Measurements from ENCODE around the gene TRIM5. TPM values are rescaled to one million over a fixed set of nuclear protein-coding genes. Genes with fewer than 3 reads are reported as not detected.
"Not testable (repeated sequence)": the region's sequence is repeated elsewhere in the genome, so short reads cannot be mapped to it uniquely, and the experiment has no call there.

The TRIM5 gene
- total RNA-seq, 1 experiment from 2014 or later, result 51.1 TPM

DNA sequence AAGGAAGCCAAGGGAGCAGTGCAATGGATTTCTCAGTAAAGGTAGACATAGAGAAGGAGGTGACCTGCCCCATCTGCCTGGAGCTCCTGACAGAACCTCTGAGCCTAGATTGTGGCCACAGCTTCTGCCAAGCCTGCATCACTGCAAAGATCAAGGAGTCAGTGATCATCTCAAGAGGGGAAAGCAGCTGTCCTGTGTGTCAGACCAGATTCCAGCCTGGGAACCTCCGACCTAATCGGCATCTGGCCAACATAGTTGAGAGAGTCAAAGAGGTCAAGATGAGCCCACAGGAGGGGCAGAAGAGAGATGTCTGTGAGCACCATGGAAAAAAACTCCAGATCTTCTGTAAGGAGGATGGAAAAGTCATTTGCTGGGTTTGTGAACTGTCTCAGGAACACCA lies 11.3 kb upstream of the TRIM5 start:
- peaks cover 4% of the 10 kb centered on the region for H3K4me1 ChIP-seq (replicated peaks)
- H3K36me3 ChIP-seq, result peaks cover 61% of the 10 kb centered on the region
- no peak overlapping the region for H3K4me3 ChIP-seq
- H3K27me3 ChIP-seq (replicated peaks), result no peaks in the 10 kb centered on the region
- no peak for DNase-seq (ENCODE audit: low read depth in 1 of 2, low spot score in 2 of 2)
- H3K9me3 ChIP-seq (replicated peaks), result no peaks in the 10 kb centered on the region
- no peak overlapping the region for H3K27ac ChIP-seq

- Histone ChIP-seq H3K4me1 (replicated peaks) (peaks cover 4% of the 10 kb centered on the region), H3K27ac (no peak overlapping the region), H3K4me3 (no peak overlapping the region), H3K27me3 (replicated peaks) (no peaks in the 10 kb centered on the region), H3K9me3 (replicated peaks) (no peaks in the 10 kb centered on the region), H3K36me3 (peaks cover 55% of the 10 kb centered on the region)
- DNase-seq (ENCODE audit: low read depth in 1 of 2, low spot score in 2 of 2), result no peak
These were observed 10.7 kb upstream of the TRIM5 start for GRCh38 chr11:5695580-5695979.

GRCh38 chr11:5694642-5695041 lies 9.8 kb upstream of the TRIM5 start:
- H3K9me3 ChIP-seq (replicated peaks), result no peaks in the 10 kb centered on the region

DNA sequence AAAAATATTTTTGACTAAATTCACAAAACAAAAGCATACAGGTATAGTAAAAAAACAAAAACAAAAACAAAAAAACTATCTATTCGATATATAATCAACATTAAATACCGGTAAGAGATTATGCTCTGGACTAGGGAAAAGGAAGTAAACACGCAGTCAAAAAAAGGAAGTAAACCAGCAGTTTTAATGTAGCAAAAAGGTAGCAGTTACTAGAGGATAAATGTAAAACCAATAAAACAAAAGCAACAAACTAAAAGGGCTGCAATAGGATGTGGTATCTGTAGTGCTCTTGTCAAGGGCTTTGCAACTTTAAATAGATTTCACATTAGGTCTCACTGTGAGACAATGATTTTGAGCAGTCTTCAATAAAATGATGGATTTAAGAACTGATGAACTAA lies 7.1 kb upstream of the TRIM5 start:
- Histone ChIP-seq H3K36me3 (peaks cover 30% of the 10 kb centered on the region), H3K27me3 (replicated peaks) (no peaks in the 10 kb centered on the region), H3K4me1 (replicated peaks) (peaks cover 10% of the 10 kb centered on the region), H3K4me3 (no peak overlapping the region), H3K27ac (no peak overlapping the region), H3K9me3 (replicated peaks) (no peaks in the 10 kb centered on the region)
- DNase-seq (ENCODE audit: low read depth in 1 of 2, low spot score in 2 of 2), result no peak

More at GRCh38 chr11:5694642-5695041, 9.8 kb upstream of the TRIM5 start:
- no peak for DNase-seq (ENCODE audit: low read depth in 1 of 2, low spot score in 2 of 2)
- H3K4me3 ChIP-seq, result no peak overlapping the region
- peaks cover 4% of the 10 kb centered on the region for H3K4me1 ChIP-seq (replicated peaks)
- H3K27ac ChIP-seq, result no peak overlapping the region
- no peaks in the 10 kb centered on the region for H3K27me3 ChIP-seq (replicated peaks)
- peaks cover 52% of the 10 kb centered on the region for H3K36me3 ChIP-seq

- not testable (repeated sequence) for H3K27me3 ChIP-seq (replicated peaks); H3K9me3 ChIP-seq (replicated peaks); DNase-seq (ENCODE audit: low read depth in 1 of 2, low spot score in 2 of 2)
- Histone ChIP-seq H3K4me1 (replicated peaks) (peaks cover 10% of the 10 kb centered on the region), H3K4me3 (peak overlapping the region; percentile 40), H3K27ac (0 out of 2 replicates have a peak overlapping the region, but pooled peaks have one; percentile 89), H3K36me3 (peaks cover 24% of the 10 kb centered on the region)
These were observed 6.5 kb upstream of the TRIM5 start for GRCh38 chr11:5691238-5691963.

- Histone ChIP-seq H3K27ac (peak overlapping the region; percentile 89), H3K4me3 (peak overlapping the region; percentile 40), H3K36me3 (peaks cover 18% of the 10 kb centered on the region), H3K27me3 (replicated peaks) (no peaks in the 10 kb centered on the region), H3K9me3 (replicated peaks) (no peaks in the 10 kb centered on the region), H3K4me1 (replicated peaks) (peaks cover 10% of the 10 kb centered on the region)
- peak in 1 of 2 experiments; percentile 73 for DNase-seq (ENCODE audit: low read depth in 1 of 2, low spot score in 2 of 2)
These were observed 5.9 kb upstream of the TRIM5 start for GRCh38 chr11:5690736-5691135.

- H3K27ac ChIP-seq, result peak overlapping the region; percentile 89
- DNase-seq (ENCODE audit: low read depth in 1 of 2, low spot score in 2 of 2), result peak in 1 of 2 experiments; percentile 77
- H3K36me3 ChIP-seq, result peaks cover 17% of the 10 kb centered on the region
- no peaks in the 10 kb centered on the region for H3K9me3 ChIP-seq (replicated peaks)
- peaks cover 12% of the 10 kb centered on the region for H3K4me1 ChIP-seq (replicated peaks)
- no peaks in the 10 kb centered on the region for H3K27me3 ChIP-seq (replicated peaks)
- H3K4me3 ChIP-seq, result peak overlapping the region; percentile 40
These were observed 5.3 kb upstream of the TRIM5 start for GRCh38 chr11:5690216-5690615.

GRCh38 chr11:5689551-5689983 lies 4.7 kb upstream of the TRIM5 start, which contains the start of gene TRIM22:
TSS of gene TRIM22 (plus strand) at chr11:5689790. CDS start at chr11:5696233, 6,443 bp downstream.
- Histone ChIP-seq H3K36me3 (peaks cover 15% of the 10 kb centered on the region), H3K27me3 (replicated peaks) (no peaks in the 10 kb centered on the region), H3K27ac (peak within 1 kb of the TSS; percentile 89), H3K4me1 (replicated peaks) (peaks cover 14% of the 10 kb centered on the region), H3K4me3 (peak within 1 kb of the TSS; percentile 40), H3K9me3 (replicated peaks) (no peaks in the 10 kb centered on the region)
- peak; percentile 56 to 86 for DNase-seq (ENCODE audit: low read depth in 1 of 2, low spot score in 2 of 2)

DNA sequence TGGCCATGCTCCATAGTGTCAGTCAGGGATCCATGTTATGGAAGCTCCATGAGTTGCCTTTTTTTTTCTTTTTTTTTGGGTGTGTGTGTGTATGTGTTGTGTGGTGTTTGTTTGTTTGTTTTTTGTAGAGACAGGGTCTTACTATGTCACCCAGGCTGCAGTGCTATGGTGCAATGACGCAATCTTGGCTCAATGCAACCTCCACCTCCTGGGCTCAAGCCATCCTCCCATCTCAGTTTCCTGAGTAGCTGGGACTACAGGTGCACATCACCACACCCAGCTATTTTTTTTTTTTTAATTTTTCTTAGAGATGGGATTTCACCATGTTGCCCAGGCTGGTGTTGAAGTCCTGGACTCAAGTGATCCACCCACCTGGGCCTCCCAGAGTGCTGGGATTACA lies 3.6 kb upstream of the TRIM5 start:
- Histone ChIP-seq H3K36me3 (peaks cover 8% of the 10 kb centered on the region; the same call in 1 of the 2 replicates), H3K27me3 (replicated peaks) (no peaks in the 10 kb centered on the region), H3K9me3 (replicated peaks) (no peaks in the 10 kb centered on the region), H3K4me1 (replicated peaks) (peaks cover 23% of the 10 kb centered on the region), H3K27ac (no peak overlapping the region), H3K4me3 (no peak overlapping the region)
- no peak for DNase-seq (ENCODE audit: low read depth in 1 of 2, low spot score in 2 of 2)

GRCh38 chr11:5686426-5686825 lies 1.6 kb upstream of the TRIM5 start:
- Histone ChIP-seq H3K9me3 (replicated peaks) (no peaks in the 10 kb centered on the region), H3K4me3 (no peak overlapping the region), H3K27ac (no peak overlapping the region), H3K4me1 (replicated peaks) (peaks cover 20% of the 10 kb centered on the region), H3K27me3 (replicated peaks) (no peaks in the 10 kb centered on the region), H3K36me3 (peaks cover 16% of the 10 kb centered on the region)
- no peak for DNase-seq (ENCODE audit: low read depth in 1 of 2, low spot score in 2 of 2)

- no peak for DNase-seq (ENCODE audit: low read depth in 1 of 2, low spot score in 2 of 2)
- peak overlapping the region; percentile 40 for H3K4me3 ChIP-seq
- H3K27me3 ChIP-seq (replicated peaks), result no peaks in the 10 kb centered on the region
- H3K4me1 ChIP-seq (replicated peaks), result peaks cover 16% of the 10 kb centered on the region
- peak overlapping the region; percentile 96 for H3K27ac ChIP-seq
- peaks cover 39% of the 10 kb centered on the region for H3K36me3 ChIP-seq
- no peaks in the 10 kb centered on the region for H3K9me3 ChIP-seq (replicated peaks)
These were observed 733 bp downstream of the TRIM5 start for GRCh38 chr11:5684036-5684645.

DNA sequence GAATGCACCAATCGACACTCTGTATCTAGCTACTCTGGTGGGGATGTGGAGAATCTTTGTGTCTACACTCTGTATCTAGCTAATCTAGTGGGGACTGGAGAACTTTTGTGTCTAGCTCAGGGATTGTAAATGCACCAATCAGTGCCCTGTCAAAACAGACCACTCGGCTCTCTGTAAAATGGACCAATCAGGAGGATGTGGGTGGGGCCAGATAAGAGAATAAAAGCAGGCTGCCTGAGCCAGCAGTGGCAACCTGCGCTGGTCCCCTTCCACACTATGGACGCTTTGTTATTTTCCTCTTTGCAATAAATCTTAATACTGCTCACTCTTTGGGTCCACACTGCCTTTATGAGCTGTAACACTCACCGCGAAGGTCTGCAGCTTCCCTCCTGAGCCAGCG lies 1.3 kb downstream of the TRIM5 start:
- H3K9me3 ChIP-seq (replicated peaks); H3K27me3 ChIP-seq (replicated peaks); DNase-seq (ENCODE audit: low read depth in 1 of 2, low spot score in 2 of 2): not testable (repeated sequence)
- Histone ChIP-seq H3K4me3 (peak overlapping the region; percentile 40), H3K27ac (peak overlapping the region; percentile 96), H3K36me3 (peaks cover 44% of the 10 kb centered on the region), H3K4me1 (replicated peaks) (peaks cover 12% of the 10 kb centered on the region)

DNA sequence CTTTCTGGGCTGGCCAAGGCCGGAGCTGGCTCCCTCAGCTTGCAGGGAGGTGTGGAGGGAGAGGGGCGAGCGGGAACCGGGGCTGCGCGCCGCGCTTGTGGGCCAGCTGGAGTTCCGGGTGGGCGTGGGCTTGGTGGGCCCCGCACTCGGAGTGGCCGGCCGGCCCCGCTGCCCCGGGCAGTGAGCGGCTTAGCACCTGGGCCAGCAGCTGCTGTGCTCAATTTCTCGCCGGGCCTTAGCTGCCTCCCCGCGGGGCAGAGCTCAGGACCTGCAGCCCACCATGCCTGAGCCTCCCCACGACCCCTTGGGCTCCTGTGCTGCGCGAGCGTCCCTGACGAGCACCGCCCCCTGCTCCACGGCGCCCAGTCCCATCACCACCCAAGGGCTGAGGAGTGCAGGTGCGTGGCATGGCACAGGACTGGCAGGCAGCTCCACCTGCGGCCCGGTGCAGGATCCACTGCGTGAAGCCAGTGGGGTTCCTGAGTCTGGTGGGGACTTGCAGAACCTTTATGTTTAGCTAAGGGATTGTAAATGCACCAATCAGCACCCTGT lies 1.9 kb downstream of the TRIM5 start:
- not testable (repeated sequence) for H3K27me3 ChIP-seq (replicated peaks); H3K27ac ChIP-seq; DNase-seq (ENCODE audit: low read depth in 1 of 2, low spot score in 2 of 2); H3K9me3 ChIP-seq (replicated peaks); H3K4me3 ChIP-seq
- Histone ChIP-seq H3K36me3 (peaks cover 50% of the 10 kb centered on the region), H3K4me1 (replicated peaks) (peaks cover 12% of the 10 kb centered on the region)

- H3K4me1 ChIP-seq (replicated peaks), result 0 out of 2 replicates have a peak, but pooled peaks cover 9% of the 10 kb centered on the region
- H3K27me3 ChIP-seq (replicated peaks), result no peaks in the 10 kb centered on the region
- DNase-seq (ENCODE audit: low read depth in 1 of 2, low spot score in 2 of 2), result no peak
- H3K4me3 ChIP-seq, result no peak overlapping the region
- no peaks in the 10 kb centered on the region for H3K9me3 ChIP-seq (replicated peaks)
- H3K36me3 ChIP-seq, result peaks cover 70% of the 10 kb centered on the region
- no peak overlapping the region for H3K27ac ChIP-seq
These were observed 5.1 kb downstream of the TRIM5 start for GRCh38 chr11:5679811-5680210.

All from SJSA1 (cell line).